GDM1 (cell line): ENCODE measurements around the gene HIP1R.
"Not testable (repeated sequence)": the region's sequence is repeated elsewhere in the genome, so short reads cannot be mapped to it uniquely, and the experiment has no call there.

ENCODE experiments used
- DNase-seq: peaks from one replicate; lab custom pipeline; 2025; lab: John Stamatoyannopoulos, UW

Gene HIP1R

GRCh38 chr12:122834921-122835749, at the start of gene HIP1R:
Gene HIP1R, plus strand, starts transcription at chr12:122835457. Its CDS starts 94 bp downstream, at chr12:122835551.
- no peak for DNase-seq

GRCh38 chr12:122785503-122785902, 49.8 kb upstream of the HIP1R start:
- no peak for DNase-seq

- no peak for DNase-seq
Measured at GRCh38 chr12:122788387-122788786, 46.9 kb upstream of the HIP1R start.

- DNase-seq, result no peak
Measured at GRCh38 chr12:122789637-122790036, 45.6 kb upstream of the HIP1R start.

GRCh38 chr12:122790393-122791075, 44.7 kb upstream of the HIP1R start:
- no peak for DNase-seq

GRCh38 chr12:122793685-122794106, 41.6 kb upstream of the HIP1R start:
- peak; percentile 13 for DNase-seq

- no peak for DNase-seq
Measured at GRCh38 chr12:122795807-122796206, 39.5 kb upstream of the HIP1R start.

- no peak for DNase-seq
Measured at GRCh38 chr12:122799641-122800243, 35.5 kb upstream of the HIP1R start.

- no peak for DNase-seq
Measured at GRCh38 chr12:122803937-122804336, 31.3 kb upstream of the HIP1R start.

GRCh38 chr12:122804957-122805356, 30.3 kb upstream of the HIP1R start:
- not testable (repeated sequence) for DNase-seq

- no peak for DNase-seq
Measured at GRCh38 chr12:122807651-122808050, 27.6 kb upstream of the HIP1R start.

GRCh38 chr12:122811777-122812176, 23.5 kb upstream of the HIP1R start:
- DNase-seq, result no peak

- no peak for DNase-seq
Measured at GRCh38 chr12:122813310-122813713, 21.9 kb upstream of the HIP1R start.

- no peak for DNase-seq
Measured at GRCh38 chr12:122819209-122819785, 16.0 kb upstream of the HIP1R start.

GRCh38 chr12:122820138-122820537, 15.1 kb upstream of the HIP1R start:
- DNase-seq, result no peak

- DNase-seq, result no peak
Measured at GRCh38 chr12:122820838-122821271, 14.4 kb upstream of the HIP1R start.

GRCh38 chr12:122823429-122823828, 11.8 kb upstream of the HIP1R start:
- DNase-seq, result no peak

- DNase-seq, result no peak
Measured at GRCh38 chr12:122825773-122826724, 9.2 kb upstream of the HIP1R start.

- DNase-seq, result no peak
Measured at GRCh38 chr12:122827258-122827657, 8.0 kb upstream of the HIP1R start.

- DNase-seq, result no peak
Measured at GRCh38 chr12:122830517-122831214, 4.6 kb upstream of the HIP1R start.
